ENCODE results near the gene TOX2.

Gene TOX2

DNA sequence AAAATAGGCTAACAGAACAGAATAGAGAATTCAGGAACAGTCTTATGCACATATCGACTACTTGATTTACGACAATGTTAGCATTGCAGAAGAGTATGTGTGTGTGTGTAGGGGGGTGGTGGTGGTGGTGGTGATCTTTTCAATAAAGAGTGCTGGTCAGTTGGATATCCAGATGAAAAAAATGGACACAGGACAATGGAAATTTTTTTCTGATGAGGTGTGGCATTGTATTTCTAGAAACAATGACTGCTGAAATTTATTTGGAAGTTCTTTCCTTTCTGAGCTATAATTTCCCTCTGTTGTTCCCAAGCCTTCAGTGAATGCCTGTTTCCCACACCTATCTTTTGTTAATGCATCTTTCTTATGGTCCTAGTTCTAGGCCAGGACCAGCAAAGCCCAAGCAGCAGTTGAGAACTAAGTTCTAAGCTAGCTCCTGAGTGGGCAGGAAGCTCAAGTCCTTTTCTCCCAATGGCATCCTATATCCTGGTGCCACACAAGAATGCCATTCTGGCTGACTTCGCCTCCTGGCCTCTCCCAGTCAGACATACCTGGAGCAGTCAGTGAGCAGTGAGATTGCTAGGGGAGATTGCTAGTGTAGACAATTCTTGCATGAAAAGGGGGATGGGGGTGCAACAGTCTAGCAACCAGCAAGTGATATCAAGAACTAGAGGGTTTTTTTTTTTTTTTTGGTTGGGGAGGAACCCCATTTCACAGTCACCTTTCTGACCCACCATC, 1.2 kb upstream of the TOX2 start:
- H3K79me2 ChIP-seq (ENCODE audit: control insufficient read depth, low read length), result no peaks in the 10 kb centered on the region
- H3K9me2 ChIP-seq (replicated peaks; ENCODE audit: control insufficient read depth, low read length), result no peaks in the 10 kb centered on the region
- H4K20me1 ChIP-seq (ENCODE audit: control insufficient read depth, insufficient read depth, low read depth, low read length), result no peaks in the 10 kb centered on the region
- H3K4me2 ChIP-seq (ENCODE audit: low read length), result no peak overlapping the region
- no peak for TF ChIP-seq EZH2phosphoT487 (IDR thresholded peaks at IDR 0.05; ENCODE audit: borderline replicate concordance, low read length)
- no peaks in the 10 kb centered on the region for H3K4me1 ChIP-seq (ENCODE audit: control insufficient read depth, low read length)
- H3F3A ChIP-seq (ENCODE audit: control insufficient read depth, insufficient read depth), result no peaks in the 10 kb centered on the region
- H3K9me3 ChIP-seq (ENCODE audit: control insufficient read depth, insufficient read depth, low read length), result no peaks in the 10 kb centered on the region
- no peak overlapping the region for H3K4me3 ChIP-seq (ENCODE audit: low read length)
- no peak overlapping the region for H3K27ac ChIP-seq (ENCODE audit: low read depth, low read length)
- H3K27me3 ChIP-seq (ENCODE audit: control insufficient read depth, low read length), result peaks cover 30% of the 10 kb centered on the region
- no peaks in the 10 kb centered on the region for H3K36me3 ChIP-seq (ENCODE audit: control insufficient read depth, low read length)

DNA sequence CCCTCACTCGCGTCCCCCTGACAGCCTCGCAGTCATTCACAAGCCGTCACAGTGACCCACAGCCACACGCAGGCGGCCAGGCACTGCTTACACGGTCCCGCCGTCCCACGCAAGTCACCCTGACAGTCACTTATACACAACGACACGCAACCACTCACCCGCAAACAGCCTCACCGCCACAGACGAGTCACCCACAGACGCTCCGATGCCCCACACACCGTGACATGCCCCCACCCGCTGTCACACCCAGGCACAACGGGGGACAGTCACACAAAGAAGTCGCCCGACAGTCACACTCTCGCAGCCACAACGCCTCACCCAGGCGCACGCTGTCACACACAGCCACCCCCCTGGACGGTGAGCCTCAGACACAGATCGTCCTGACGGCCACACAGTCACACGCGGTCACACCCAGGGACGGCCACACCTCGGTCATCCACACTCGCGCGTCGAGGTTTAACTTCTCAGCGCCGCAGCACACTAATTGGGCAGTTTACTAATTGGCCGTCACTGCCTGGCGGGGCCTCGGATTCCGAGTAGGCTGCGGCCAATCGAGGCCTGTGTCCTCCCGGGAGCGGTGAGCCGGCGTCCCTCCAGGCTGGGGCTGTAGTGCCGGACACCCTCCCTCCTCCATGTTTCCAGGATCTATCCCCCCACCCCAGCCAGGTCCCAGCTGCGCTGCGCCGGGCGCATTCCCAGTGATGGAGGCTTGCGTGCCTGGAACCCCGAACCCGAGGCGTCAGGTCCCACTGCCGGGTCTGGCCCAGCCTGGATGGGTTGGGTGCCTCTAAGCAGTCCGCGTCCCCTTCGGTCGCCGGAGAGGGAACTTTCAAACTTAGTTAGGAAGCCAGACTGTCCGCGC, 790 bp downstream of the TOX2 start:
- no peaks in the 10 kb centered on the region for H3K79me2 ChIP-seq (ENCODE audit: control insufficient read depth, low read length)
- H3K4me1 ChIP-seq (ENCODE audit: control insufficient read depth, low read length), result no peaks in the 10 kb centered on the region

DNA sequence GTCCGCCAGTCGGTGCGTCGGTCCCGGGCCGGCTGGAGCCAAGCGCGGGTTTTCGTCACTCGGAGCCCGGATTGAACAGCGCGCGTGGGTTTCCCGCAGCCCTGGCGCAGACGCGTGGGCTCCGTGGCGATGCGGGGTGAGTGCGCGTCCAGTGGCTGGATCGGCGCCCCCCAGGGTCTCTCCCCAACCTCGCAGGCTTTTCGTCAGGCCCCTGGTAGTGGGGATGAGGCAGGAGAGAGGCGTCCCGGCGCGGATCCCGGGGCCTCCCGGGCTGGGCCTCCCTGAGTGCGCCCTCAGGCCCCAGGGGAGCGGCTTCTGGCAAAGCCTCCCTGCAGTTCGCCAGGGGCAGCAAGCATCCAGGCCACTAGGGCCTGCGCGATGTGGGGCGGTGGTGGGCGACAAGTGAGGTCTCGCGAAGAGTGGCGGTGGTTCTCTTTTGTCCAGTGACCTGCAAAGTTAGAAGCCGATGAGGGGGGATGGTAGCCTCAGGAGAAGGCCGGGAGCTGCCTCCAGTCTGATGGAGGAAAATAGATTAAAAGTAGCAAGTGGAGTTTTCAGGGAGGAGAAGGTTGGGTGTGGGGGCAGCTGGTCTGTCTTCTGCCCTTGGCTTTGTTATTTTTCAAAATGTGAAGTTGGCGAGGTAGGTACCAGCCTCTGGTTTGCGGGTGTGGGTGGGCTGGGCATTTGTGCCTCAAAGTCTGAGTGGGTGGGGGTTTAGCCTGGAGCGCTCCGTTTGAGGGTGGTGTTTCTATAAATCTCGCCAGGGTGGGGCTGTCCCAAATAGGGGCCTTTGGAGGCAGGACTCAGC, 1.6 kb downstream of the TOX2 start:
- H3K4me3 ChIP-seq (ENCODE audit: low read length), result no peak overlapping the region
- no peaks in the 10 kb centered on the region for H3K9me2 ChIP-seq (replicated peaks; ENCODE audit: control insufficient read depth, low read length)
- H3K4me1 ChIP-seq (ENCODE audit: control insufficient read depth, low read length), result no peaks in the 10 kb centered on the region
- no peak overlapping the region for H3K27ac ChIP-seq (ENCODE audit: low read depth, low read length)
- H4K20me1 ChIP-seq (ENCODE audit: control insufficient read depth, insufficient read depth, low read depth, low read length), result no peaks in the 10 kb centered on the region
- no peak overlapping the region for H3K4me2 ChIP-seq (ENCODE audit: low read length)
- peaks cover 30% of the 10 kb centered on the region for H3K27me3 ChIP-seq (ENCODE audit: control insufficient read depth, low read length)
- H3K36me3 ChIP-seq (ENCODE audit: control insufficient read depth, low read length), result no peaks in the 10 kb centered on the region
- H3K79me2 ChIP-seq (ENCODE audit: control insufficient read depth, low read length), result no peaks in the 10 kb centered on the region
- H3F3A ChIP-seq (ENCODE audit: control insufficient read depth, insufficient read depth), result no peaks in the 10 kb centered on the region
- TF ChIP-seq, protein P1, sequence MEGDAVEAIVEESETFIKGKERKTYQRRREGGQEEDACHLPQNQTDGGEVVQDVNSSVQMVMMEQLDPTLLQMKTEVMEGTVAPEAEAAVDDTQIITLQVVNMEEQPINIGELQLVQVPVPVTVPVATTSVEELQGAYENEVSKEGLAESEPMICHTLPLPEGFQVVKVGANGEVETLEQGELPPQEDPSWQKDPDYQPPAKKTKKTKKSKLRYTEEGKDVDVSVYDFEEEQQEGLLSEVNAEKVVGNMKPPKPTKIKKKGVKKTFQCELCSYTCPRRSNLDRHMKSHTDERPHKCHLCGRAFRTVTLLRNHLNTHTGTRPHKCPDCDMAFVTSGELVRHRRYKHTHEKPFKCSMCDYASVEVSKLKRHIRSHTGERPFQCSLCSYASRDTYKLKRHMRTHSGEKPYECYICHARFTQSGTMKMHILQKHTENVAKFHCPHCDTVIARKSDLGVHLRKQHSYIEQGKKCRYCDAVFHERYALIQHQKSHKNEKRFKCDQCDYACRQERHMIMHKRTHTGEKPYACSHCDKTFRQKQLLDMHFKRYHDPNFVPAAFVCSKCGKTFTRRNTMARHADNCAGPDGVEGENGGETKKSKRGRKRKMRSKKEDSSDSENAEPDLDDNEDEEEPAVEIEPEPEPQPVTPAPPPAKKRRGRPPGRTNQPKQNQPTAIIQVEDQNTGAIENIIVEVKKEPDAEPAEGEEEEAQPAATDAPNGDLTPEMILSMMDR (IDR thresholded peaks at IDR 0.05; ENCODE audit: low read depth, low read length, poor library complexity, severe bottlenecking), result no peak
- TF ChIP-seq EZH2phosphoT487 (IDR thresholded peaks at IDR 0.05; ENCODE audit: borderline replicate concordance, low read length), result no peak
- H3K9me3 ChIP-seq (ENCODE audit: control insufficient read depth, insufficient read depth, low read length), result no peaks in the 10 kb centered on the region

More for the DNA sequence above, 790 bp downstream of the TOX2 start:
- Histone ChIP-seq H3K36me3 (ENCODE audit: control insufficient read depth, low read length) (no peaks in the 10 kb centered on the region), H3K9me2 (replicated peaks; ENCODE audit: control insufficient read depth, low read length) (no peaks in the 10 kb centered on the region), H3K27me3 (ENCODE audit: control insufficient read depth, low read length) (peaks cover 30% of the 10 kb centered on the region), H3F3A (ENCODE audit: control insufficient read depth, insufficient read depth) (no peaks in the 10 kb centered on the region), H3K4me3 (ENCODE audit: low read length) (no peak overlapping the region), H4K20me1 (ENCODE audit: control insufficient read depth, insufficient read depth, low read depth, low read length) (no peaks in the 10 kb centered on the region), H3K27ac (ENCODE audit: low read depth, low read length) (no peak overlapping the region), H3K4me2 (ENCODE audit: low read length) (no peak overlapping the region), H3K9me3 (ENCODE audit: control insufficient read depth, insufficient read depth, low read length) (no peaks in the 10 kb centered on the region)
- TF ChIP-seq, protein P1 (IDR thresholded peaks at IDR 0.05; ENCODE audit: low read depth, low read length, poor library complexity, severe bottlenecking), result no peak
- TF ChIP-seq EZH2phosphoT487 (IDR thresholded peaks at IDR 0.05; ENCODE audit: borderline replicate concordance, low read length), result no peak
